ENCODE results near the gene CDHR1. TPM values are rescaled to one million over a fixed set of nuclear protein-coding genes. Genes with fewer than 3 reads are reported as not detected.

CDHR1 gene
- total and polyA plus RNA-seq, 2 of the 8 experiments (the other 6 are each of a cell fraction or from before 2014, with no cell fraction given), result 3.9 to 10.5 TPM

GRCh38 chr10:84195044-84195830 lies 900 bp downstream of the CDHR1 start (continued):
- TF ChIP-seq FOSL1 (IDR thresholded peaks at IDR 0.05; ENCODE audit: insufficient read depth, low read depth, low read length) (no peak), BRCA1 (IDR thresholded peaks at IDR 0.05; ENCODE audit: low read depth, low read length) (no peak)

Measured in H1 (cell line).